HG03025 (cell line): ENCODE measurements around the gene KRTAP20-2.

Source experiments
- ATAC-seq: cut with Tn5 transposase; IDR thresholded peaks from one replicate; pipeline ENCODE4 v1.9.1; 2021; ENCODE audit warnings: mild to moderate bottlenecking, moderate library complexity; ENCODE audit not compliant: unreplicated experiment, low FRiP score

KRTAP20-2 gene

GRCh38 chr21:30672985-30673650, 38.1 kb downstream of the KRTAP20-2 start:
- ATAC-seq, result no peak

- no peak for ATAC-seq
Observed at GRCh38 chr21:30674312-30674711, 39.3 kb downstream of the KRTAP20-2 start.

GRCh38 chr21:30676737-30677136, 41.7 kb downstream of the KRTAP20-2 start:
- no peak for ATAC-seq

GRCh38 chr21:30680586-30680985, 45.6 kb downstream of the KRTAP20-2 start:
- ATAC-seq, result no peak

- ATAC-seq, result no peak
Observed at GRCh38 chr21:30684506-30684905, 49.5 kb downstream of the KRTAP20-2 start.
